Measurements from ENCODE around the gene ASRGL1.

Gene ASRGL1

GRCh38 chr11:62433904-62434276 is 96.6 kb downstream of the ASRGL1 start:
- DNase-seq (ENCODE audit: low read depth) = no peak
- H3K4me3 ChIP-seq (ENCODE audit: low read depth, low read length) = no peak overlapping the region
- TF ChIP-seq, protein P1, sequence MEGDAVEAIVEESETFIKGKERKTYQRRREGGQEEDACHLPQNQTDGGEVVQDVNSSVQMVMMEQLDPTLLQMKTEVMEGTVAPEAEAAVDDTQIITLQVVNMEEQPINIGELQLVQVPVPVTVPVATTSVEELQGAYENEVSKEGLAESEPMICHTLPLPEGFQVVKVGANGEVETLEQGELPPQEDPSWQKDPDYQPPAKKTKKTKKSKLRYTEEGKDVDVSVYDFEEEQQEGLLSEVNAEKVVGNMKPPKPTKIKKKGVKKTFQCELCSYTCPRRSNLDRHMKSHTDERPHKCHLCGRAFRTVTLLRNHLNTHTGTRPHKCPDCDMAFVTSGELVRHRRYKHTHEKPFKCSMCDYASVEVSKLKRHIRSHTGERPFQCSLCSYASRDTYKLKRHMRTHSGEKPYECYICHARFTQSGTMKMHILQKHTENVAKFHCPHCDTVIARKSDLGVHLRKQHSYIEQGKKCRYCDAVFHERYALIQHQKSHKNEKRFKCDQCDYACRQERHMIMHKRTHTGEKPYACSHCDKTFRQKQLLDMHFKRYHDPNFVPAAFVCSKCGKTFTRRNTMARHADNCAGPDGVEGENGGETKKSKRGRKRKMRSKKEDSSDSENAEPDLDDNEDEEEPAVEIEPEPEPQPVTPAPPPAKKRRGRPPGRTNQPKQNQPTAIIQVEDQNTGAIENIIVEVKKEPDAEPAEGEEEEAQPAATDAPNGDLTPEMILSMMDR (IDR thresholded peaks at IDR 0.05; ENCODE audit: insufficient read depth, low read depth, low read length, missing control alignments) = no peak

- TF ChIP-seq, protein P1 (IDR thresholded peaks at IDR 0.05; ENCODE audit: insufficient read depth, low read depth, low read length, missing control alignments) = no peak
- no peak for DNase-seq (ENCODE audit: low read depth)
Observed at GRCh38 chr11:62435846-62436660, 98.8 kb downstream of the ASRGL1 start.

GRCh38 chr11:62437616-62438015 is 100.4 kb downstream of the ASRGL1 start:
- H3K4me3 ChIP-seq (ENCODE audit: low read depth, low read length) = no peak overlapping the region
- no peak for DNase-seq (ENCODE audit: low read depth)
- TF ChIP-seq, protein P1 (IDR thresholded peaks at IDR 0.05; ENCODE audit: insufficient read depth, low read depth, low read length, missing control alignments) = no peak

More at GRCh38 chr11:62435846-62436660, 98.8 kb downstream of the ASRGL1 start:
- no peak overlapping the region for H3K4me3 ChIP-seq (ENCODE audit: low read depth, low read length)

GRCh38 chr11:62438641-62439040 is 101.4 kb downstream of the ASRGL1 start:
- no peak overlapping the region for H3K4me3 ChIP-seq (ENCODE audit: low read depth, low read length)
- TF ChIP-seq, protein P1 (IDR thresholded peaks at IDR 0.05; ENCODE audit: insufficient read depth, low read depth, low read length, missing control alignments) = no peak
- no peak for DNase-seq (ENCODE audit: low read depth)

DNA sequence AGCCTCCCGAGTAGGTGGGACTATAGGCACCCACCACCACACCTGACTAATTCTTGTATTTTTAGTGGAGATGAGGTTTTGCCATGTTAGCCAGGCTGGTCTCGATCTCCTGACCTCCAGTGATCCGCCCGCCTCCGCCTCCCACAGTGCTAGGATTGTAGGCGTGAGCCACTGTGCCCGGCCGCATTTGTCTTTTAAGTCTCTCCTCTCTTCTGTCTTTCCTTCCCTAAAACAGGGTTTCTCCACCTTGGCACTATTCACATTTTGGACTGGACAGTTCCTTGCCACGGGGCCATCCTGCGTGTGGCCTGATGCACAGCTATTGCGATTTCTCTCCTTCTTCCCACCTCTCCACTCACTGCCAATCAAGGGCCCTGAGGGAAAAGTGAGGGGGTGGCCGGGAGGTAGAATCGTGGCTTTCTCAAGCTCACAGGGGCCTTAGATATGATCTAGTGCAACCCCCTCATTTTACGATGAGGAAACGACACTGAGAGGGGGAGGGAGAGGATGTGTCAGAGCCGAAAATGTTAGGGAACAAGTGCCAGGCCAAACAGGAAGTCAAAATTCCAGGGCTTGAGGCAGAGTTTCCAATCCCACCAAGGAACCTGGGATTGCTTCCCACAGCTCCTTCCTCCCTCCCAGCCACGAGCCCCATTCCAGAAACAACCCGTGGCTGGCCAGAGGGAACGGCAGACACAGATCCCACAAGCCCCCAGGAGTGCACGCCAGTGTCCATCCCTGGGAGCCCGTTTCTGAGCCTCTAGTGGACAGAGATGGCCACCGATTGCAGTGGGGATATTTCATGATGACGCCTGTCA is 102.7 kb downstream of the ASRGL1 start:
- no peak overlapping the region for H3K4me3 ChIP-seq (ENCODE audit: low read depth, low read length)
- no peak for DNase-seq (ENCODE audit: low read depth)
- TF ChIP-seq, protein P1 (IDR thresholded peaks at IDR 0.05; ENCODE audit: insufficient read depth, low read depth, low read length, missing control alignments) = no peak
